OCI-LY3 (cell line): ENCODE data around the gene RBL2.

ENCODE experiments used
- H2AFZ ChIP-seq: fragments of 200-600, 300-600 bp; shearing (Covaris generic); 2 replicates; pipeline ENCODE4 v1.6.0; 2014; ENCODE audit warnings: antibody characterized with exemption, low read depth, low read length
- H3K27ac ChIP-seq: fragments of 200-600, 300-600 bp; sonication (generic); 2 replicates; pipeline ENCODE4 v1.5.1; 2014; ENCODE audit warnings: mild to moderate bottlenecking, low read length, moderate library complexity, mixed read lengths
- H3K27me3 ChIP-seq: fragments of 200-600, 300-600 bp; sonication (generic); 2 replicates; pipeline ENCODE4 v1.6.1; 2014; ENCODE audit warnings: low read depth, low read length, mixed read lengths
- H3K36me3 ChIP-seq: fragments of 200-600, 300-600 bp; sonication (generic); replicated peaks from 2 replicates; pipeline ENCODE3; 2014; ENCODE audit warnings: low read depth, low read length, mixed read lengths
- H3K4me1 ChIP-seq: fragments of 300-600, 200-600 bp; sonication (generic); 2 replicates; pipeline ENCODE4 v1.6.1; 2014; ENCODE audit warnings: low read length, mixed read lengths
- H3K4me2 ChIP-seq: fragments of 200-600, 300-600 bp; sonication (generic); 2 replicates; pipeline ENCODE4 v1.6.1; 2014; ENCODE audit warnings: low read length, mixed read lengths
- H3K4me3 ChIP-seq: fragments of 300-600, 200-600 bp; sonication (generic); 2 replicates; pipeline ENCODE4 v1.5.1; 2014; ENCODE audit warnings: antibody characterized with exemption, mild to moderate bottlenecking, low read length, moderate library complexity
- H3K79me2 ChIP-seq: fragments of 300-600, 200-600 bp; shearing (Covaris generic); 2 replicates; pipeline ENCODE4 v1.6.1; 2014; ENCODE audit warnings: mild to moderate bottlenecking, low read length, mixed read lengths
- H3K9ac ChIP-seq: fragments of 300-600, 200-600 bp; shearing (Covaris generic); 2 replicates; pipeline ENCODE4 v1.6.0; 2014; ENCODE audit warnings: mild to moderate bottlenecking, low read length, moderate library complexity
- H3K9me3 ChIP-seq: fragments of 200-600, 300-600 bp; shearing (Covaris generic); 2 replicates; pipeline ENCODE4 v1.6.1; 2014; ENCODE audit warnings: low read length, mixed read lengths; ENCODE audit not compliant: insufficient read depth
- H4K20me1 ChIP-seq: fragments of 200-600, 300-600 bp; sonication (generic); 2 replicates; pipeline ENCODE4 v1.6.1; 2016; ENCODE audit warnings: low read length, mixed read lengths; ENCODE audit not compliant: insufficient read depth
- CTCF ChIP-seq: fragments of 200-600, 300-600 bp; sonication (generic); IDR thresholded peaks from 2 replicates; pipeline ENCODE4 v1.5.1; 2014; ENCODE audit warnings: antibody characterized with exemption, low read length, low read depth
- EZH2phosphoT487 ChIP-seq: fragments of 200-600 bp; shearing (Covaris generic); IDR thresholded peaks from 2 replicates; pipeline ENCODE4 v1.6.1; 2018; ENCODE audit warnings: antibody characterized with exemption, mixed run types, low read depth

The RBL2 gene

GRCh38 chr16:53486230-53486629, 52.0 kb downstream of the RBL2 start:
- H3K9me3 ChIP-seq = no peaks in the 10 kb centered on the region; the same call in 1 of the 2 replicates
- peaks cover 83% of the 10 kb centered on the region for H3K36me3 ChIP-seq
- H3K4me3 ChIP-seq = no peak overlapping the region
- H3K79me2 ChIP-seq = no peaks in the 10 kb centered on the region
- no peak overlapping the region for H2AFZ ChIP-seq
- H3K27me3 ChIP-seq = no peaks in the 10 kb centered on the region
- H3K4me2 ChIP-seq = no peak overlapping the region
- H3K27ac ChIP-seq = no peak overlapping the region
- TF ChIP-seq CTCF = no peak
- TF ChIP-seq EZH2phosphoT487 = no peak
- no peak overlapping the region for H3K9ac ChIP-seq
- no peaks in the 10 kb centered on the region for H3K4me1 ChIP-seq
- H4K20me1 ChIP-seq = no peaks in the 10 kb centered on the region

DNA sequence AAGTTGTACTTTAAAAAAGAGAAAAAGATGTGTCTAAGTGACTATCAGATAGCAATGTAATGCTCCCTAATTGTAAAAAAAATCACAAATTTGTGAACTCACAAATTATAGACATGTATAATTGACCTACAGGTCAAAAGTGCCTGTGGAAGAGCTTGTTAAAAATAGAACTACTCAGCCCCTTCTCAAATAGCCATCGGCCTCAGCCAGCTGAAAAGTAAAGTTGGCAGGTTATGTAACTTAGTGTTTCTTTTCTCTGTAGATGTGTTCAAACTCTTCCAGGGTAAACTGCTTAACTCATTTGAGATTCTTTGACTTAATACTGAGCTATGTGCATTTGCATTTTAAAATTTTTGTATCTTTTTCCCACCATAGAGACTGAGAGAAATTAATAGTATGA, 55.5 kb downstream of the RBL2 start:
- Histone ChIP-seq H3K79me2 (no peaks in the 10 kb centered on the region), H3K4me3 (no peak overlapping the region), H3K4me1 (no peaks in the 10 kb centered on the region), H3K36me3 (peaks cover 69% of the 10 kb centered on the region), H3K27me3 (no peaks in the 10 kb centered on the region), H3K9ac (no peak overlapping the region), H4K20me1 (no peaks in the 10 kb centered on the region), H3K9me3 (no peaks in the 10 kb centered on the region; the same call in 1 of the 2 replicates), H3K27ac (no peak overlapping the region), H3K4me2 (no peak overlapping the region), H2AFZ (no peak overlapping the region)
- TF ChIP-seq CTCF = no peak
- no peak for TF ChIP-seq EZH2phosphoT487

DNA sequence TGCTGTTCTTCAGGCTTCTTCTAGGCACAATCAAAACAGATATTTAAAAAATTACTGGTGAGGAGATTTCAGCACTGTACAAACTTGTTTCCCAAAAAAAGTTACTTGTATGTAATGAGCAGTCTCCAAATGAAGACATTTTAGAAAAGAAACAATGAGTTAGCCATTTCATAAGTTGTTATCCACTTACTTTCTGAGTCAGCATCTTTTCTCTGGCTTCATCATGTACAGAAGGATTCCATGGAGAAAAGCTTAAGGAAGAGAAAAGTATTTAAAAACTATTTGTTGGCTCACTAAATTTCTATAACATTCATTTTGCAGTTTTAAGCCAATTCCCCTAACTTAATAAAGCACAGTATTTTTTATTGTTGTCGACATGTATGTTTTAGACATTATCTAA, 58.2 kb downstream of the RBL2 start:
- H3K9ac ChIP-seq = no peak overlapping the region
- no peak overlapping the region for H2AFZ ChIP-seq
- no peaks in the 10 kb centered on the region for H3K4me1 ChIP-seq
- H3K4me2 ChIP-seq = no peak overlapping the region
- no peaks in the 10 kb centered on the region for H4K20me1 ChIP-seq
- H3K9me3 ChIP-seq = no peaks in the 10 kb centered on the region
- no peak overlapping the region for H3K4me3 ChIP-seq
- TF ChIP-seq EZH2phosphoT487 (no peak), CTCF (no peak)
- peaks cover 53% of the 10 kb centered on the region for H3K36me3 ChIP-seq
- no peak overlapping the region for H3K27ac ChIP-seq
- no peaks in the 10 kb centered on the region for H3K27me3 ChIP-seq
- H3K79me2 ChIP-seq = no peaks in the 10 kb centered on the region

DNA sequence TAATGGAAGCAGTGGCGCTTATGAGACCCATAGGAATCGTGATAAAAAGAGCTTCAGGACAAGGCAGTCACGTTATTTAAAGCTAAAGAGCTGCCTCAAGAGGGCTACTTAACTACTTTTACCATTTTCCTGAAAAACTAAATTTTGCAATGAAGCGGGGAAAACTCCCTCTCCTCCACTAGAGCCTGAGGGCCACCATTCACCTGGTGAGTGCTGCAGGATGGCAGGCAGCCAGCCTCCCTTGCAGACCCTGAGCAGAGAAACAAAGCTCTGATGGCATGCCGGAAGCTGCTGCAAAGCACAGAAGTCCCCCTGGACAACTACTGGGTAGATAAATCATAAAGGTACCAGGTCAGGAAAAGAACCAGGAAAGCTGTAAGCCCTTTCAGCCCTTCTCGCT, 60.4 kb downstream of the RBL2 start:
- no peaks in the 10 kb centered on the region for H3K4me1 ChIP-seq
- H3K27ac ChIP-seq = no peak overlapping the region
- no peak for TF ChIP-seq CTCF
- H3K4me3 ChIP-seq = no peak overlapping the region
- no peak overlapping the region for H3K9ac ChIP-seq
- H4K20me1 ChIP-seq = no peaks in the 10 kb centered on the region
- no peak overlapping the region for H3K4me2 ChIP-seq
- H3K79me2 ChIP-seq = no peaks in the 10 kb centered on the region
- peaks cover 41% of the 10 kb centered on the region for H3K36me3 ChIP-seq
- H3K9me3 ChIP-seq = no peaks in the 10 kb centered on the region
- H2AFZ ChIP-seq = no peak overlapping the region
- H3K27me3 ChIP-seq = no peaks in the 10 kb centered on the region
